ENCODE results near the gene CDK3.
"Not testable (repeated sequence)": the region's sequence is repeated elsewhere in the genome, so short reads cannot be mapped to it uniquely, and the experiment has no call there.

GRCh38 chr17:76042868-76043267 is 42.2 kb downstream of the CDK3 start:
- TF ChIP-seq CTCF (conservative IDR thresholded peaks at IDR 0.05; ENCODE audit: low read length); EZH2phosphoT487 (IDR thresholded peaks at IDR 0.05; ENCODE audit: borderline replicate concordance, low read depth, low read length): not testable (repeated sequence)
